OCI-LY7 (cell line): Measurements from ENCODE around the gene SNX19. TPM values are rescaled to one million over a fixed set of nuclear protein-coding genes. Genes with fewer than 3 reads are reported as not detected.

Source experiments
- BruUV-seq: library from RNA; stranded (reverse); fragments of 400-500 nt; replicated peaks from 2 replicates; lab custom pipeline; 2021; lab: Mats Ljungman, UMichigan
- CTCF ChIA-PET: fragments of 300-600 bp; sonication (Branson Sonifier 250); formaldehyde crosslinking; loops from one replicate; lab custom pipeline; 2022; ENCODE audit warnings: antibody characterized with exemption; ENCODE audit not compliant: unreplicated experiment; lab: Charles Lee
- POLR2A ChIA-PET: fragments of 300-600 bp; sonication (Branson Sonifier 250); formaldehyde crosslinking; loops from one replicate; lab custom pipeline; 2022; ENCODE audit warnings: antibody characterized with exemption; lab: Charles Lee
- DNase-seq: peaks from one replicate; pipeline ENCODE4 v3.0.0-alpha.2; 2015; ENCODE audit warnings: low spot score
- H2AFZ ChIP-seq: fragments of 200-600 bp; sonication (generic), shearing (Covaris generic); 2 replicates; pipeline ENCODE4 v1.6.1; 2014; ENCODE audit warnings: mild to moderate bottlenecking, antibody characterized with exemption, low read length, moderate library complexity
- H3K27ac ChIP-seq: fragments of 200-600 bp; sonication (generic); 2 replicates; pipeline ENCODE4 v1.5.1; 2014; ENCODE audit warnings: mixed run types, low read depth, mild to moderate bottlenecking, moderate library complexity, low read length, inconsistent platforms; ENCODE audit not compliant: poor library complexity, severe bottlenecking
- H3K36me3 ChIP-seq: fragments of 200-600 bp; sonication (generic); 2 replicates; pipeline ENCODE4 v1.6.1; 2014; ENCODE audit warnings: mild to moderate bottlenecking, antibody characterized with exemption, low read length, moderate library complexity, mixed read lengths; ENCODE audit not compliant: insufficient read depth
- H3K4me1 ChIP-seq: fragments of 200-600 bp; sonication (generic); 2 replicates; pipeline ENCODE4 v1.5.1; 2014; ENCODE audit warnings: mild to moderate bottlenecking, low read length; ENCODE audit not compliant: insufficient read depth, poor library complexity, severe bottlenecking
- H3K4me2 ChIP-seq: fragments of 200-600 bp; sonication (generic); 2 replicates; pipeline ENCODE4 v1.6.1; 2014; ENCODE audit warnings: mild to moderate bottlenecking, low read length
- H3K4me3 ChIP-seq: fragments of 200-600 bp; sonication (generic); 2 replicates; pipeline ENCODE4 v1.5.1; 2014; ENCODE audit warnings: mild to moderate bottlenecking, low read depth, low read length; ENCODE audit not compliant: poor library complexity, severe bottlenecking
- H3K79me2 ChIP-seq: fragments of 200-600 bp; sonication (generic); 2 replicates; pipeline ENCODE4 v1.6.1; 2016; ENCODE audit warnings: low read depth, mild to moderate bottlenecking, low read length, moderate library complexity, mixed read lengths; ENCODE audit not compliant: insufficient read depth
- H3K9me2 ChIP-seq: fragments of 200-600 bp; sonication (generic); 2 replicates; pipeline ENCODE4 v1.6.1; 2016; ENCODE audit warnings: mild to moderate bottlenecking, low read length, mixed read lengths; ENCODE audit not compliant: insufficient read depth
- H3K9me3 ChIP-seq: fragments of 200-600 bp; sonication (generic); 2 replicates; pipeline ENCODE4 v1.6.1; 2014; ENCODE audit warnings: mild to moderate bottlenecking, mixed run types, low read length, mixed read lengths
- H4K20me1 ChIP-seq: fragments of 200-600 bp; sonication (generic); 2 replicates; pipeline ENCODE4 v1.6.1; 2014; ENCODE audit warnings: mild to moderate bottlenecking, antibody characterized with exemption, low read length, moderate library complexity, mixed read lengths; ENCODE audit not compliant: insufficient read depth
- CTCF ChIP-seq: fragments of 200-600 bp; sonication (generic); conservative IDR thresholded peaks from 2 replicates; pipeline ENCODE4 v1.5.1; 2014; ENCODE audit warnings: mild to moderate bottlenecking, antibody characterized with exemption, low read length, moderate library complexity, mixed read lengths
- EZH2phosphoT487 ChIP-seq: fragments of 200-600 bp; sonication (generic); IDR thresholded peaks from 2 replicates; pipeline ENCODE4 v1.6.1; 2018; ENCODE audit warnings: low read depth, borderline replicate concordance, mild to moderate bottlenecking, mixed run types, antibody characterized with exemption, low read length, moderate library complexity, mixed read lengths
- intact Hi-C: fragments of 100-400 bp; cut with micrococcal nuclease; formaldehyde crosslinking; loops from one replicate; pipeline ENCODE4 v1.10.0; 2022; ENCODE audit not compliant: unreplicated experiment
- total RNA-seq, 2 experiments: library from RNA; depleted of rRNA in 1 of 2; stranded (reverse); fragments of >200 nt in 1 of 2; shearing (Covaris generic) in 1 of 2; gene quantifications; 2 replicates each; pipeline ENCODE4 v1.2.3, GENCODE V29; 2014 to 2022

The SNX19 gene
- total RNA-seq, 2 experiments from 2014 or later = 35.0 to 35.8 TPM

GRCh38 chr11:130871616-130872015 lies 44.7 kb downstream of the SNX19 start:
- no TSS peak for BruUV-seq
- H3K9me3 ChIP-seq = no peaks in the 10 kb centered on the region
- TF ChIP-seq CTCF = no peak
- no peak for TF ChIP-seq EZH2phosphoT487
- H3K9me2 ChIP-seq = no peaks in the 10 kb centered on the region
- no peak overlapping the region for H2AFZ ChIP-seq
- DNase-seq = no peak
- peaks cover 20% of the 10 kb centered on the region for H3K36me3 ChIP-seq
- ChIA-PET CTCF (no interaction called here), POLR2A (no interaction called here)
- H3K4me1 ChIP-seq = no peaks in the 10 kb centered on the region
- no peak overlapping the region for H3K4me2 ChIP-seq
- H3K79me2 ChIP-seq = no peaks in the 10 kb centered on the region
- H3K27ac ChIP-seq = no peak overlapping the region
- no peaks in the 10 kb centered on the region for H4K20me1 ChIP-seq
- intact Hi-C loops = no loop called here
- H3K4me3 ChIP-seq = no peak overlapping the region

- intact Hi-C loops = no loop called here
- DNase-seq = no peak
- no peaks in the 10 kb centered on the region for H3K9me2 ChIP-seq
- ChIA-PET CTCF (no interaction called here), POLR2A (interaction anchor here (0.8 kb wide), 1 partner anchor 167 kb away, joined by 3 read pairs; no protein-coding TSS in a partner anchor)
- no peak overlapping the region for H2AFZ ChIP-seq
- H3K36me3 ChIP-seq = peaks cover 6% of the 10 kb centered on the region; the same call in 1 of the 2 replicates
- H3K79me2 ChIP-seq = no peaks in the 10 kb centered on the region
- BruUV-seq = no TSS peak
- no peak for TF ChIP-seq EZH2phosphoT487
- no peak for TF ChIP-seq CTCF
- no peaks in the 10 kb centered on the region for H3K9me3 ChIP-seq
- no peak overlapping the region for H3K27ac ChIP-seq
- no peaks in the 10 kb centered on the region for H3K4me1 ChIP-seq
- H4K20me1 ChIP-seq = no peaks in the 10 kb centered on the region
- no peak overlapping the region for H3K4me2 ChIP-seq
- H3K4me3 ChIP-seq = no peak overlapping the region
These were observed 47.4 kb downstream of the SNX19 start for GRCh38 chr11:130868721-130869390.

GRCh38 chr11:130868086-130868710 lies 48.1 kb downstream of the SNX19 start:
- TF ChIP-seq EZH2phosphoT487 (no peak), CTCF (no peak)
- no peaks in the 10 kb centered on the region for H3K79me2 ChIP-seq
- H3K9me2 ChIP-seq = no peaks in the 10 kb centered on the region
- no peaks in the 10 kb centered on the region for H3K4me1 ChIP-seq
- no peak overlapping the region for H3K27ac ChIP-seq
- H3K4me2 ChIP-seq = no peak overlapping the region
- ChIA-PET POLR2A (interaction anchor here (0.8 kb wide), 1 partner anchor 168 kb away, joined by 3 read pairs; no protein-coding TSS in a partner anchor), CTCF (no interaction called here)
- H4K20me1 ChIP-seq = no peaks in the 10 kb centered on the region
- intact Hi-C loops = no loop called here
- no peak overlapping the region for H3K4me3 ChIP-seq
- no peaks in the 10 kb centered on the region for H3K9me3 ChIP-seq
- peaks cover 6% of the 10 kb centered on the region; the same call in 1 of the 2 replicates for H3K36me3 ChIP-seq
- no peak overlapping the region for H2AFZ ChIP-seq
- no TSS peak for BruUV-seq
- DNase-seq = no peak
